ENCODE data around the gene GIPR. TPM values are rescaled to one million over a fixed set of nuclear protein-coding genes. Genes with fewer than 3 reads are reported as not detected.

Gene GIPR
- total RNA-seq, 4 donors from 2014 or later = 0.98 TPM; not detected in 3

DNA sequence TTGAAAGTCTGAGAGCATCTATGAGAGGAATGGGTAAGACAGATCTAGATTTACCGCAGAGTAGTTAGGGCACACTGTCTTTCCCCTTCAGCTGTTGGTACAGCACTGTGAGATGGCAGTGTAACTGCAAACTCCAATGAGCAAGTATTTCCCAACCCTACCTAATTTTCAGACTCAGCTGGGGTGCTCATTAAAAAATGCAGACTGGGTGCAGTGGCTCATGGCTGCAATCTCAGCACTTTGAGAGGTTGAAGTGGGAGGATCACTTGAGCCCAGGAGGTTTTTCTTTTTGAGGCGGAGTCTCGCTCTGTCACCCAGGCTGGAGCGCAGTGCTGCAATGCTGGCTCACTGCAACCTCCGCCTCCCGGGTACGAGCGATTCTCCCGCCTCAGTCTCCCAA lies 37.1 kb downstream of the GIPR start:
- no peaks in the 10 kb centered on the region for H3K4me1 ChIP-seq
- TF ChIP-seq POLR2A (IDR thresholded peaks at IDR 0.05) = no peak
- TF ChIP-seq, protein P1, sequence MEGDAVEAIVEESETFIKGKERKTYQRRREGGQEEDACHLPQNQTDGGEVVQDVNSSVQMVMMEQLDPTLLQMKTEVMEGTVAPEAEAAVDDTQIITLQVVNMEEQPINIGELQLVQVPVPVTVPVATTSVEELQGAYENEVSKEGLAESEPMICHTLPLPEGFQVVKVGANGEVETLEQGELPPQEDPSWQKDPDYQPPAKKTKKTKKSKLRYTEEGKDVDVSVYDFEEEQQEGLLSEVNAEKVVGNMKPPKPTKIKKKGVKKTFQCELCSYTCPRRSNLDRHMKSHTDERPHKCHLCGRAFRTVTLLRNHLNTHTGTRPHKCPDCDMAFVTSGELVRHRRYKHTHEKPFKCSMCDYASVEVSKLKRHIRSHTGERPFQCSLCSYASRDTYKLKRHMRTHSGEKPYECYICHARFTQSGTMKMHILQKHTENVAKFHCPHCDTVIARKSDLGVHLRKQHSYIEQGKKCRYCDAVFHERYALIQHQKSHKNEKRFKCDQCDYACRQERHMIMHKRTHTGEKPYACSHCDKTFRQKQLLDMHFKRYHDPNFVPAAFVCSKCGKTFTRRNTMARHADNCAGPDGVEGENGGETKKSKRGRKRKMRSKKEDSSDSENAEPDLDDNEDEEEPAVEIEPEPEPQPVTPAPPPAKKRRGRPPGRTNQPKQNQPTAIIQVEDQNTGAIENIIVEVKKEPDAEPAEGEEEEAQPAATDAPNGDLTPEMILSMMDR (IDR thresholded peaks at IDR 0.05) = no peak
- intact Hi-C loops (cut with DNase I; ENCODE audit: low total_unique reads) = no loop called here
- no peaks in the 10 kb centered on the region for H3K36me3 ChIP-seq
- no peak overlapping the region for H3K27ac ChIP-seq
- H3K27me3 ChIP-seq = no peaks in the 10 kb centered on the region
- no peaks in the 10 kb centered on the region for H3K9me3 ChIP-seq
- DNase-seq = no peak
- no peak overlapping the region for H3K4me3 ChIP-seq

DNA sequence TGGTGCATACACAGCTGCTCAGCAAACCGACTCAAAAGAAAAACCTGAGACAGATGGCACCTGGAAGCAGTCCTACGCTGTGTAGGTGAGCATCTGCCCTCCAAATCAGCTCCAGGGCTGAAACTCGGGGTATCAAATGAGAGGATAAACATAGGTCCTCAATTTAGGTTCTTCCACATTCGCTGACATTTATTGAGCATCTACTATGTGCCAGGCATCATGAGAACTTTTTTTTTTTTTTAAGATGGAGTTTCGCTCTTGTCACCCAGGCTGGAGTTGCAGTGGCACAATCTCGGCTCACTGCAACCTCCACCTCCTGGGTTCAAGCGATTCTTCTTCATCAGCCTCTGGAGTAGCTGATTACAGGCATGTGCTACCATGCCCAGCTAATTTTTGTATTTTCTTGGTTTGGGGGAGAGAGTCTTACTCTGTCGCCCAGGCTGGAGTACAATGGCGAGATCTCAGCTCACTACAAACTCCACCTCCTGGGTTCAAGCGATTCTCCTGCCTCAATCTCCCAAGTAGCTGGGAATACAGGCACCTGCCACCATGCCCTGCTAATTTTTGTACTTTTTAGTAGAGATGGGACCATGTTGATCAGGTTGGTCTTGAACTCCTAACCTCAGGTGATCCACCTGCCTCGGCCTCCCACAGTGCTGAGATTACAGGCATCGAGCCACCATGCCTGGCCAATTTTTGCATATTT lies 37.8 kb downstream of the GIPR start:
- no peak for DNase-seq
- intact Hi-C loops (cut with DNase I; ENCODE audit: low total_unique reads) = no loop called here
- no peaks in the 10 kb centered on the region for H3K4me1 ChIP-seq
- no peaks in the 10 kb centered on the region for H3K9me3 ChIP-seq
- H3K4me3 ChIP-seq = no peak overlapping the region
- H3K36me3 ChIP-seq = no peaks in the 10 kb centered on the region
- TF ChIP-seq POLR2A (IDR thresholded peaks at IDR 0.05) = no peak
- TF ChIP-seq, protein P1 (IDR thresholded peaks at IDR 0.05) = no peak
- H3K27me3 ChIP-seq = no peaks in the 10 kb centered on the region
- H3K27ac ChIP-seq = no peak overlapping the region

DNA sequence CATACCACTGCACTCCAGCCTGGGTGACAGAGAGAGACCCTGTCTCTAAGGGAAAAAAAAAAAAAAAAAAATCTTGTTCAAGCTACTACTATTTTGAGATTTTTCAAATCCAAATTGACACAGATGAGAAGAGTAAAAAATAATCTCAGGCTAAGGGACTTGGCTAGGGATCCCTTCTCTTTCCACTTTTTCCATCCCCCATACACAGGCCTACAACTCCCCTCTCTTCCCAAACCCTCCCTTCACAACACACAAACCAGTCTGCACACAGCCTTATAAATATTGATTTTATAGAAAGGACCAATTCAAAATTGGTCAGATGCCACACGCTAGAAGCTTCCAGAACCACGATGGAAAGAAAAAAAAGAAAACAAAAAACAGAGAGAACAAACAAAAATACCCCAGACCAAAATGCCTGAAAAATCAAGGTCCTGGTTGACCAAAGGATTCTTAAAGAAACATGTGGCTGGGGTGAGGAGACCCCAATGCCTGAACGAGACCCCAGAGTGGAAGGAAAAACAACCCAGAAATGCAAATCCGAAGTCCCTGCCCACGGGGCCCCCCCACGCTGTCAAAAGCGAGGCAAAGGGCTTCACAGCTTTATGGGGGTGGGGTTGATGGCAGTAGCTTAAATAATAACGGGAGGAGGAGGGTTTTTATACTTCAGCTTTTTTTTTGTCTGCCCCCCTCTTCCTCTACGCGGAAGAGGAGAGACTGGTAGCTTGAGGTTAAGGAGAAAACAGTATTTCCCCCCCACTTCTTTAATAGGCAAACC lies 42.5 kb downstream of the GIPR start:
- no peak for DNase-seq
- H3K27ac ChIP-seq = peak overlapping the region in 1 of 2 donors; percentile 6
- H3K4me1 ChIP-seq = no peaks in the 10 kb centered on the region
- intact Hi-C loops (cut with DNase I; ENCODE audit: low total_unique reads) = no loop called here
- no peak overlapping the region for H3K4me3 ChIP-seq
- H3K27me3 ChIP-seq = no peaks in the 10 kb centered on the region
- H3K36me3 ChIP-seq = no peaks in the 10 kb centered on the region
- TF ChIP-seq POLR2A (IDR thresholded peaks at IDR 0.05) = no peak
- TF ChIP-seq, protein P1 (IDR thresholded peaks at IDR 0.05) = no peak
- no peaks in the 10 kb centered on the region for H3K9me3 ChIP-seq

DNA sequence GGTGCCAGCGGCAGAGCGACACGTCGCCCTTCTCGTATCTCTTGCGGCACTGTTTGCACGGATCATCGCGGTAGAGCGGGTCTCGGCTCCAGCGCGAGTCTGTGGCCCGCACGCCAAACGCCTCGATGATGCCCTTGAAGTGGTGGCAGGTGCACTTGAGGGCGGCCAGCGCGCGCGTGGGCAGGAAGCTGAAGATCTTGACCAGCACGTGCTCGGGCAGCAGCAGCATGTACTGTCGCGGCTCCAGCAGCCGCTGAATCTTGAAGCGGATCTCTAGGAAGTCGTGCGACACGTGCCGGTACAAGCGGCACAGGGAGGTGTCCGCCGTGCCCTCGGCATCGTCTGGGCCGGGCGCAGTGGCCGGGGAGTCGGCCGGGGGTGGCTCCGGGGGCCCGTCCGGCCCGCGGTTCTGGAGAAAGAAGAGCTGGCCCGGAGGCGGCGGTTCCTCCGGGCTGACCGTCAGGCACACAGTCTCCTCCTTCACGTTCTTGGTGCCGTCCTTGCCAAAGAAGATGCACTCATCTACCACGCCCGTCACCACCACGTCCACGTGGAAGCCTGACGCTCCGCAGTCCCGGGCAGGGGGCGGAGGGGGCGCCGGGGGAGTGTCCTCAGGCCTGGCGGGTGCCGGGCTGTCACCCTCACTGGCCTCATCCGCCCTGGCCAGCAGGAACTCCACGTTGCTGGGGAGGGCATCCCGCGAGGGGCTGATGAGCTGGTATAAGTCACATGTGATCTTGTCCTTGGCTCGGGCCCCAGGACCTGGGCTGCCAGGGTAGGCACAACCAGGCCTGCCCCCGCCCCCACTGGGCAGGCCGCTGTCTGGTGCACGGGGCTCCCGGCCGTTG lies 44.1 kb downstream of the GIPR start:
- no peak overlapping the region for H3K27ac ChIP-seq
- no peak for TF ChIP-seq POLR2A (IDR thresholded peaks at IDR 0.05)
- TF ChIP-seq, protein P1 (IDR thresholded peaks at IDR 0.05) = no peak
- intact Hi-C loops (cut with DNase I; ENCODE audit: low total_unique reads) = no loop called here
- H3K9me3 ChIP-seq = no peaks in the 10 kb centered on the region
- H3K27me3 ChIP-seq = no peaks in the 10 kb centered on the region
- H3K36me3 ChIP-seq = no peaks in the 10 kb centered on the region
- H3K4me3 ChIP-seq = no peak overlapping the region
- H3K4me1 ChIP-seq = no peaks in the 10 kb centered on the region
- DNase-seq = no peak
